A549 (cell line): Measurements from ENCODE around the gene C10orf105. TPM values are rescaled to one million over a fixed set of nuclear protein-coding genes. Genes with fewer than 3 reads are reported as not detected.
A peak's percentile ranks its signal among the peaks of the same experiment; 100 is the strongest.

Experiments
- ATAC-seq, 2 experiments: fragments of 200-7000 bp in 1 of 2; fragments of >200 bp in 1 of 2; cut with Nextera tagmentation in 1 of 2; cut with Tn5 transposase in 1 of 2; 3 replicates each; pipeline versions ENCODE4 v1.8.0 to v1.9.1; 2018 to 2020; ENCODE audit warnings: mild to moderate bottlenecking in 1 of 2, moderate library complexity in 1 of 2
- CTCF ChIA-PET: fragments of 300-600 bp; sonication (Branson Sonifier 250); formaldehyde crosslinking; extraction: SDS; loops from one replicate; lab custom pipeline; 2021; ENCODE audit warnings: antibody characterized with exemption, inconsistent platforms; lab: Yijun Ruan, JAX
- POLR2A ChIA-PET: fragments of 350-600 bp; formaldehyde crosslinking; extraction: SDS; loops from one replicate; lab custom pipeline; 2021; ENCODE audit warnings: antibody characterized with exemption, inconsistent platforms; lab: Yijun Ruan, JAX
- DNase-seq, 2 experiments: peaks; one replicate each; pipeline versions ENCODE4 v3.0.0 to v3.0.0-alpha.2; 2011 to 2016; ENCODE audit warnings: low read depth in 1 of 2, low spot score in 1 of 2
- FAIRE-seq: peaks from 2 replicates; lab custom pipeline; 2011; peaks lifted over from hg19 to GRCh38; lab: Jason Lieb, UNC
- H3K27ac ChIP-seq, 2 experiments: fragments of >200 bp; sonication (Bioruptor Twin); formaldehyde crosslinking; 3 replicates each; pipeline ENCODE4 v1.5.1; 2016 to 2017
- H3K4me1 ChIP-seq: fragments of >200 bp; sonication (Bioruptor Twin); formaldehyde crosslinking; 3 replicates; pipeline ENCODE4 v1.6.1; 2016
- H3K4me2 ChIP-seq: fragments of >200 bp; sonication (Bioruptor Twin); formaldehyde crosslinking; 3 replicates; pipeline ENCODE4 v1.6.1; 2016
- H3K4me3 ChIP-seq: fragments of >200 bp; sonication (Bioruptor Twin); formaldehyde crosslinking; 3 replicates; pipeline ENCODE4 v1.5.1; 2016
- H3K9me3 ChIP-seq: fragments of >200 bp; sonication (Bioruptor Twin); formaldehyde crosslinking; 3 replicates; pipeline ENCODE4 v1.6.1; 2016
- ATOH8 ChIP-seq: fragments of 250-450 bp; sonication (Bioruptor Pico); IDR thresholded peaks from 2 replicates; pipeline ENCODE4 v1.5.0; 2020; ENCODE audit warnings: low read depth, mild to moderate bottlenecking, moderate library complexity
- BCL3 ChIP-seq: fragments of >200 bp; sonication (Bioruptor Twin); formaldehyde crosslinking; IDR thresholded peaks from 3 replicates; pipeline ENCODE4 v1.6.1; 2016
- BHLHE40 ChIP-seq: IDR thresholded peaks from 2 replicates; pipeline ENCODE4 v1.6.1; 2012; ENCODE audit warnings: low read depth, low read length, inconsistent platforms
- CBX8 ChIP-seq: fragments of 200-600 bp; sonication (generic); IDR thresholded peaks from 2 replicates; pipeline ENCODE4 v1.6.1; 2016
- CHD4 ChIP-seq: fragments of 200-600 bp; sonication (generic); IDR thresholded peaks from 2 replicates; pipeline ENCODE4 v1.6.1; 2016; ENCODE audit warnings: antibody characterized with exemption, mild to moderate bottlenecking, borderline replicate concordance
- E2F6 ChIP-seq: IDR thresholded peaks from 2 replicates; pipeline ENCODE4 v1.6.1; 2012; ENCODE audit warnings: low read depth, borderline replicate concordance
- ELK1 ChIP-seq: fragments of 150-350 bp; IDR thresholded peaks from 2 replicates; pipeline ENCODE4 v1.6.1; 2014; ENCODE audit warnings: low read depth, mild to moderate bottlenecking, low read length
- FOSB ChIP-seq: fragments of 250-450 bp; sonication (Bioruptor Pico); IDR thresholded peaks from 2 replicates; pipeline ENCODE4 v1.5.0; 2020; ENCODE audit warnings: mild to moderate bottlenecking, moderate library complexity
- FOSL2 ChIP-seq, 2 experiments: fragments of 450-650 bp in 1 of 2; fragments of >200 bp in 1 of 2; sonication (Bioruptor Twin) in 1 of 2; formaldehyde crosslinking; IDR thresholded peaks; 2 replicates each; pipeline versions ENCODE4 v1.5.0 to v1.6.1; 2016 to 2020; ENCODE audit warnings: mild to moderate bottlenecking in 1 of 2, moderate library complexity in 1 of 2
- GATA3 ChIP-seq: IDR thresholded peaks from 2 replicates; pipeline ENCODE4 v1.6.1; 2012; ENCODE audit warnings: borderline replicate concordance
- HES2 ChIP-seq: fragments of >200 bp; sonication (Bioruptor Twin); formaldehyde crosslinking; IDR thresholded peaks from 2 replicates; pipeline ENCODE4 v1.6.1; 2016
- HEYL ChIP-seq: fragments of 250-450 bp; sonication (Bioruptor Pico); IDR thresholded peaks from 2 replicates; pipeline ENCODE4 v1.8.0; 2021; ENCODE audit warnings: mild to moderate bottlenecking, moderate library complexity
- HOXB13 ChIP-seq: fragments of 250-450 bp; sonication (Bioruptor Pico); IDR thresholded peaks from 2 replicates; pipeline ENCODE4 v1.5.0; 2020; ENCODE audit warnings: low read depth, mild to moderate bottlenecking, moderate library complexity
- JUN ChIP-seq, 2 experiments: fragments of >200 bp; sonication (Bioruptor Twin); formaldehyde crosslinking; IDR thresholded peaks; 2 replicates in 1 of 2; 3 replicates in 1 of 2; pipeline ENCODE4 v1.6.1; 2016 to 2017
- JUNB ChIP-seq: fragments of >200 bp; sonication (Bioruptor Twin); formaldehyde crosslinking; IDR thresholded peaks from 2 replicates; pipeline ENCODE4 v1.6.1; 2016
- KDM5A ChIP-seq: fragments of 200-600 bp; sonication (generic); IDR thresholded peaks from 2 replicates; pipeline ENCODE4 v1.6.1; 2016; ENCODE audit warnings: antibody characterized with exemption, mild to moderate bottlenecking
- MAX ChIP-seq: IDR thresholded peaks from 2 replicates; pipeline ENCODE4 v1.6.1; 2012
- MYC ChIP-seq: IDR thresholded peaks from 2 replicates; pipeline ENCODE4 v1.6.1; 2012; ENCODE audit warnings: mild to moderate bottlenecking, inconsistent platforms, low read length, improper control_type of control experiment, borderline replicate concordance
- NFE2L2 ChIP-seq: fragments of 150-350 bp; conservative IDR thresholded peaks from 2 replicates; pipeline ENCODE4 v1.6.1; 2014; ENCODE audit warnings: low read length
- PHF8 ChIP-seq: fragments of 200-600 bp; sonication (generic); IDR thresholded peaks from 2 replicates; pipeline ENCODE4 v1.6.1; 2016; ENCODE audit warnings: low read depth, mild to moderate bottlenecking, antibody characterized with exemption, moderate library complexity, borderline replicate concordance
- POLR2AphosphoS2 ChIP-seq: conservative IDR thresholded peaks from 2 replicates; pipeline ENCODE4 v1.6.1; 2012; ENCODE audit warnings: low read length, improper control_type of control experiment, inconsistent platforms
- RFX5 ChIP-seq: fragments of 450-650 bp; IDR thresholded peaks from 2 replicates; pipeline ENCODE4 v1.7.1; 2014; ENCODE audit warnings: antibody characterized with exemption, mild to moderate bottlenecking, moderate library complexity
- RNF2 ChIP-seq: fragments of 200-600 bp; sonication (generic); IDR thresholded peaks from 2 replicates; pipeline ENCODE4 v1.6.1; 2016; ENCODE audit warnings: low read depth, mild to moderate bottlenecking, antibody characterized with exemption, moderate library complexity, borderline replicate concordance
- SMC3 ChIP-seq: fragments of >200 bp; sonication (Bioruptor Twin); formaldehyde crosslinking; IDR thresholded peaks from 3 replicates; pipeline ENCODE4 v1.6.1; 2018; ENCODE audit warnings: inconsistent platforms
- ZSCAN20 ChIP-seq: fragments of 250-450 bp; sonication (Bioruptor Pico); IDR thresholded peaks from 2 replicates; pipeline ENCODE4 v1.8.0; 2022; ENCODE audit warnings: mild to moderate bottlenecking, moderate library complexity
- WGBS: methylation state at CpG from one replicate; pipeline ENCODE4 v1.1.6; 2017; ENCODE audit errors: missing lambda C conversion rate; 5-methylcytosine and 5-hydroxymethylcytosine counted together
- polyA plus RNA-seq, 4 experiments: library from polyadenylated mRNA; depleted of rRNA in 3 of 4; stranded (reverse); fragments of >200 nt; fragmentation: RNase III in 1 of 4; extraction: RNeasy Plus Mini Kit Qiagen cat#74134 plus additional on column Dnase treatment in 1 of 4; gene quantifications; 2 replicates in 3 of 4; 3 replicates in 1 of 4; pipeline ENCODE4 v1.2.3, GENCODE V29; 2011 to 2017
- TF ChIP-seq, protein P1 (sequence below): fragments of >200 bp; sonication (Bioruptor Twin); formaldehyde crosslinking; IDR thresholded peaks from 3 replicates; pipeline ENCODE4 v1.5.1; 2016

C10orf105 gene
- polyA plus RNA-seq, 2 of the 4 experiments (the other 2 are of a cell fraction), result not detected

DNA sequence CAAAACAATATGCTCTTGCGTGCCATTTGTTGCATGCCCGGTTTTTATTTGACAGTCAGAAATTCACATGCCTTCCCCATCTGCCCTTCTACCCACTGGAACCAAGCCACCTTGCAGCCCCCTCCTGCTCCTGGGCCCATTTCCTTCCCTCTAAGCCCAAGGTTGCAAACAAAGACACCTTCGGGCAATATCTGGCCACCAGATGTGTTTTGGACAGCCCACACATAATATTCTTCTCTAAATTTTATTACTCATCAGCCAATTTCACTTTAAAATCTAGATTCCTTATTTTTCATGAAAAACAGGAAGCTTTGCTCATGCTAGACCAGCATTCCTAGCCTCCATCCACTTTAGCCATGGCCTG lies 18.2 kb upstream of the C10orf105 start:
- Histone ChIP-seq H3K4me2 (no peak overlapping the region), H3K9me3 (no peaks in the 10 kb centered on the region), H3K27ac (0 out of 6 replicates have a peak overlapping the region, but pooled peaks of 1 of the 2 experiments have one; percentile 9), H3K4me3 (no peak overlapping the region), H3K4me1 (no peaks in the 10 kb centered on the region)
- ATAC-seq (no peak), DNase-seq (no peak), FAIRE-seq (no peak)
- POLR2A ChIA-PET, result no interaction called here
- no peak for TF ChIP-seq MAX
- no peak for TF ChIP-seq MYC
- TF ChIP-seq RNF2, result no peak
- no peak for TF ChIP-seq ATOH8 (CRISPR knock-in tag)
- no peak for TF ChIP-seq GATA3
- no peak for TF ChIP-seq CHD4
- TF ChIP-seq JUNB, result no peak
- TF ChIP-seq SMC3, result no peak
- TF ChIP-seq BCL3, result no peak
- no peak for TF ChIP-seq E2F6
- TF ChIP-seq JUN (IDR thresholded peaks at IDR 0.05), result no peak
- no peak for TF ChIP-seq FOSB
- CTCF ChIA-PET, result interaction anchor here (0.8 to 1.6 kb wide), 3 partner anchors 12 to 354 kb away, joined by 3 to 5 read pairs (median 4); no protein-coding TSS in a partner anchor
- 89% methylated on average over 3 of the region's 3 CpGs for WGBS

GRCh38 chr10:71737001-71737833 lies 17.6 kb upstream of the C10orf105 start:
- Histone ChIP-seq H3K4me1 (no peaks in the 10 kb centered on the region), H3K27ac (0 out of 6 replicates have a peak overlapping the region, but pooled peaks of 1 of the 2 experiments have one; percentile 9), H3K9me3 (no peaks in the 10 kb centered on the region)
- POLR2A ChIA-PET, result no interaction called here
- no peak for DNase-seq
- 87% methylated on average over 12 of the region's 12 CpGs for WGBS
- CTCF ChIA-PET, result interaction anchor here (0.9 to 1.6 kb wide), 3 partner anchors 12 to 353 kb away, joined by 3 to 5 read pairs (median 4); partner anchors contain the start of gene VSIR
- TF ChIP-seq GATA3, result no peak
- no peak for TF ChIP-seq RFX5
- TF ChIP-seq, protein P1, sequence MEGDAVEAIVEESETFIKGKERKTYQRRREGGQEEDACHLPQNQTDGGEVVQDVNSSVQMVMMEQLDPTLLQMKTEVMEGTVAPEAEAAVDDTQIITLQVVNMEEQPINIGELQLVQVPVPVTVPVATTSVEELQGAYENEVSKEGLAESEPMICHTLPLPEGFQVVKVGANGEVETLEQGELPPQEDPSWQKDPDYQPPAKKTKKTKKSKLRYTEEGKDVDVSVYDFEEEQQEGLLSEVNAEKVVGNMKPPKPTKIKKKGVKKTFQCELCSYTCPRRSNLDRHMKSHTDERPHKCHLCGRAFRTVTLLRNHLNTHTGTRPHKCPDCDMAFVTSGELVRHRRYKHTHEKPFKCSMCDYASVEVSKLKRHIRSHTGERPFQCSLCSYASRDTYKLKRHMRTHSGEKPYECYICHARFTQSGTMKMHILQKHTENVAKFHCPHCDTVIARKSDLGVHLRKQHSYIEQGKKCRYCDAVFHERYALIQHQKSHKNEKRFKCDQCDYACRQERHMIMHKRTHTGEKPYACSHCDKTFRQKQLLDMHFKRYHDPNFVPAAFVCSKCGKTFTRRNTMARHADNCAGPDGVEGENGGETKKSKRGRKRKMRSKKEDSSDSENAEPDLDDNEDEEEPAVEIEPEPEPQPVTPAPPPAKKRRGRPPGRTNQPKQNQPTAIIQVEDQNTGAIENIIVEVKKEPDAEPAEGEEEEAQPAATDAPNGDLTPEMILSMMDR, result no peak
- no peak for TF ChIP-seq PHF8
- TF ChIP-seq BHLHE40, result no peak
- TF ChIP-seq HOXB13 (CRISPR knock-in tag), result no peak
- no peak for TF ChIP-seq HES2
- no peak for TF ChIP-seq ZSCAN20 (CRISPR knock-in tag)
- no peak for TF ChIP-seq POLR2AphosphoS2
- TF ChIP-seq FOSL2 (IDR thresholded peaks at IDR 0.05), result no peak
- no peak for TF ChIP-seq FOSL2 (CRISPR knock-in tag; IDR thresholded peaks at IDR 0.05)
- TF ChIP-seq CBX8, result no peak
- TF ChIP-seq KDM5A, result no peak
- TF ChIP-seq RNF2, result no peak
- TF ChIP-seq NFE2L2, result no peak
- TF ChIP-seq ELK1, result no peak
- no peak for TF ChIP-seq CHD4
- TF ChIP-seq HEYL, result no peak
- TF ChIP-seq, all 56 proteins: peak for 0
- no peak for ATAC-seq
- Histone ChIP-seq H3K4me3 (no peak overlapping the region), H3K4me2 (no peak overlapping the region)
- no peak for FAIRE-seq
